ENCODE measurements around the gene DAPK1. TPM values are rescaled to one million over a fixed set of nuclear protein-coding genes. Genes with fewer than 3 reads are reported as not detected.

The DAPK1 gene
- total and polyA plus RNA-seq, 4 donors = 33.0 to 301 (median 94.1) TPM

- Histone ChIP-seq H3K9me3 (ENCODE audit: control insufficient read depth in 4 of 4, insufficient read depth in 3 of 4, low read length in 3 of 4) (no peaks in the 10 kb centered on the region), H3K36me3 (ENCODE audit: control insufficient read depth in 4 of 4, insufficient read depth in 4 of 4, low read length in 4 of 4) (peaks cover 0 to 24% (median 5%) of the 10 kb centered on the region in 4 donors), H3K9ac (ENCODE audit: insufficient read depth in 1 of 2, low read length in 2 of 2) (no peak overlapping the region), H3K4me1 (ENCODE audit: control insufficient read depth in 5 of 5, insufficient read depth in 5 of 5, low read length in 5 of 5) (peaks cover 5 to 32% (median 9%) of the 10 kb centered on the region in 5 donors), H3K27ac (ENCODE audit: low read depth in 1 of 2, low read length in 1 of 2) (peak overlapping the region in 1 of 2 donors; percentile 77), H3K27me3 (ENCODE audit: control insufficient read depth in 3 of 3, insufficient read depth in 3 of 3, low read length in 2 of 3) (no peaks in the 10 kb centered on the region), H3K4me3 (no peak overlapping the region)
- ATAC-seq (ENCODE audit: insufficient read depth, low FRiP score) = peak; percentile 50
- DNase-seq = no peak
- WGBS, 2 donors = 26 to 60% methylated on average over 2 of the region's 2 CpGs
- TF ChIP-seq, protein P1, sequence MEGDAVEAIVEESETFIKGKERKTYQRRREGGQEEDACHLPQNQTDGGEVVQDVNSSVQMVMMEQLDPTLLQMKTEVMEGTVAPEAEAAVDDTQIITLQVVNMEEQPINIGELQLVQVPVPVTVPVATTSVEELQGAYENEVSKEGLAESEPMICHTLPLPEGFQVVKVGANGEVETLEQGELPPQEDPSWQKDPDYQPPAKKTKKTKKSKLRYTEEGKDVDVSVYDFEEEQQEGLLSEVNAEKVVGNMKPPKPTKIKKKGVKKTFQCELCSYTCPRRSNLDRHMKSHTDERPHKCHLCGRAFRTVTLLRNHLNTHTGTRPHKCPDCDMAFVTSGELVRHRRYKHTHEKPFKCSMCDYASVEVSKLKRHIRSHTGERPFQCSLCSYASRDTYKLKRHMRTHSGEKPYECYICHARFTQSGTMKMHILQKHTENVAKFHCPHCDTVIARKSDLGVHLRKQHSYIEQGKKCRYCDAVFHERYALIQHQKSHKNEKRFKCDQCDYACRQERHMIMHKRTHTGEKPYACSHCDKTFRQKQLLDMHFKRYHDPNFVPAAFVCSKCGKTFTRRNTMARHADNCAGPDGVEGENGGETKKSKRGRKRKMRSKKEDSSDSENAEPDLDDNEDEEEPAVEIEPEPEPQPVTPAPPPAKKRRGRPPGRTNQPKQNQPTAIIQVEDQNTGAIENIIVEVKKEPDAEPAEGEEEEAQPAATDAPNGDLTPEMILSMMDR (IDR thresholded peaks at IDR 0.05; ENCODE audit: control extremely low read depth, extremely low read depth) = no peak
These were observed 57.3 kb downstream of the DAPK1 start for GRCh38 chr9:87554976-87555375.

DNA sequence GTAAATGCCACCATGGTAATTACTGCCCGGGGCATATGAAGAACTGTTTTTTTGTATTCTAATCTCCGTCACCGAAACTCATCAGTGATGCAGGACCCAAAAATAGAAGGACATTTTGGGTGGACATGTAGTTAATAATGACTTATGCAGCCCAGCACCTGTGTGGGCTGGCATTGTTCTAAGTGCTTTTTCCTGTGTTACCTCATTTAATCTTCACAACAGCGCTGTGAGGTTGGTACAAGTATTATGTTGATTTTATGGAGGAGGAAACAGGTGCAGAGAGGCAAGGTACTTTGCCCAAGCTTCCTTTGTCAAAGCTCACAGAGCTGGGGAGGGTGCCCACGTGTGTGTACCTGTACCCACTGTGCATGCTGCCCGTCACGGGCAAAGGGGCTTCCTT, 58.4 kb downstream of the DAPK1 start:
- no peak overlapping the region for H3K4me3 ChIP-seq
- peaks cover 0 to 24% (median 5%) of the 10 kb centered on the region in 4 donors for H3K36me3 ChIP-seq (ENCODE audit: control insufficient read depth in 4 of 4, insufficient read depth in 4 of 4, low read length in 4 of 4)
- no peaks in the 10 kb centered on the region for H3K9me3 ChIP-seq (ENCODE audit: control insufficient read depth in 4 of 4, insufficient read depth in 3 of 4, low read length in 3 of 4)
- H3K9ac ChIP-seq (ENCODE audit: insufficient read depth in 1 of 2, low read length in 2 of 2) = no peak overlapping the region
- 48% methylated on average over 7 of the region's 7 CpGs for WGBS, 2 donors
- no peaks in the 10 kb centered on the region for H3K27me3 ChIP-seq (ENCODE audit: control insufficient read depth in 3 of 3, insufficient read depth in 3 of 3, low read length in 2 of 3)
- DNase-seq (no peak), ATAC-seq (ENCODE audit: insufficient read depth, low FRiP score) (no peak)
- H3K4me1 ChIP-seq (ENCODE audit: control insufficient read depth in 5 of 5, insufficient read depth in 5 of 5, low read length in 5 of 5) = peaks cover 5 to 29% (median 9%) of the 10 kb centered on the region in 5 donors
- peak overlapping the region in 1 of 2 donors; percentile 4 for H3K27ac ChIP-seq (ENCODE audit: low read depth in 1 of 2, low read length in 1 of 2)
- TF ChIP-seq, protein P1 (IDR thresholded peaks at IDR 0.05; ENCODE audit: control extremely low read depth, extremely low read depth) = no peak

GRCh38 chr9:87556821-87557220, 59.2 kb downstream of the DAPK1 start:
- Histone ChIP-seq H3K9ac (ENCODE audit: insufficient read depth in 1 of 2, low read length in 2 of 2) (no peak overlapping the region), H3K4me1 (ENCODE audit: control insufficient read depth in 5 of 5, insufficient read depth in 5 of 5, low read length in 5 of 5) (peaks cover 5 to 29% (median 9%) of the 10 kb centered on the region in 5 donors), H3K27me3 (ENCODE audit: control insufficient read depth in 3 of 3, insufficient read depth in 3 of 3, low read length in 2 of 3) (no peaks in the 10 kb centered on the region), H3K9me3 (ENCODE audit: control insufficient read depth in 4 of 4, insufficient read depth in 3 of 4, low read length in 3 of 4) (no peaks in the 10 kb centered on the region), H3K27ac (ENCODE audit: low read depth in 1 of 2, low read length in 1 of 2) (peak overlapping the region in 1 of 2 donors; percentile 4), H3K4me3 (no peak overlapping the region), H3K36me3 (ENCODE audit: control insufficient read depth in 4 of 4, insufficient read depth in 4 of 4, low read length in 4 of 4) (peaks cover 0 to 24% (median 5%) of the 10 kb centered on the region in 4 donors)
- ATAC-seq (ENCODE audit: insufficient read depth, low FRiP score) = no peak
- TF ChIP-seq, protein P1 (IDR thresholded peaks at IDR 0.05; ENCODE audit: control extremely low read depth, extremely low read depth) = no peak
- 34 to 65% methylated on average over 6 of the region's 6 CpGs for WGBS, 2 donors
- DNase-seq = no peak

DNA sequence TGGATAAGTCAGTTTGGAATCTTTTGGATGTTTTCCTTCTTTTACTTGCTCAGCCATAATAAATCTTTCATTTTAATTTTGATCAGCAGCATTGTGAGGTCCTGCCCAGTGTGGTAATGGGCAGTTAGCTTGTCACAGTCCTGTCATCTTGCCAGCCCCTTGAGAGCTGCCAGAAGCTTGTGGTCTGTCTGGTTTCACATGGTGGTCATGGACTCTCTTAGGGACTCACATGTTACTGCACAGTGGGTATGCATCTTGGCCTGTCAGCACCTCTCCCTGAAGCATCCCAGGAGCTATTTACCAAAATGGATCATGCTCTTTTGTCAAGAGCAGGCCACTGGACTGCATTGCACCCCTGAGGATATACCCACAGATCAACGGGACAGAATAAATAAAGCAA, 60.3 kb downstream of the DAPK1 start:
- no peak for ATAC-seq (ENCODE audit: insufficient read depth, low FRiP score)
- Histone ChIP-seq H3K27ac (ENCODE audit: low read depth in 1 of 2, low read length in 1 of 2) (peak overlapping the region in 1 of 2 donors; percentile 41), H3K9me3 (ENCODE audit: control insufficient read depth in 4 of 4, insufficient read depth in 3 of 4, low read length in 3 of 4) (no peaks in the 10 kb centered on the region), H3K4me1 (ENCODE audit: control insufficient read depth in 5 of 5, insufficient read depth in 5 of 5, low read length in 5 of 5) (peaks cover 5 to 26% (median 9%) of the 10 kb centered on the region in 5 donors), H3K27me3 (ENCODE audit: control insufficient read depth in 3 of 3, insufficient read depth in 3 of 3, low read length in 2 of 3) (no peaks in the 10 kb centered on the region), H3K4me3 (no peak overlapping the region), H3K9ac (ENCODE audit: insufficient read depth in 1 of 2, low read length in 2 of 2) (no peak overlapping the region), H3K36me3 (ENCODE audit: control insufficient read depth in 4 of 4, insufficient read depth in 4 of 4, low read length in 4 of 4) (peaks cover 0 to 28% (median 3%) of the 10 kb centered on the region in 4 donors)
- DNase-seq = peak; percentile 41 to 48 (median 41)
- TF ChIP-seq, protein P1 (IDR thresholded peaks at IDR 0.05; ENCODE audit: control extremely low read depth, extremely low read depth) = no peak
- WGBS, 2 donors = 52 to 58% methylated on average over 1 of the region's 1 CpG

Data from lung (tissue), 12 donors.